Right renal pelvis (tissue), 4 donors: ENCODE results near the gene CIITA. TPM values are rescaled to one million over a fixed set of nuclear protein-coding genes. Genes with fewer than 3 reads are reported as not detected.

Experiments
- DNase-seq, 4 donors: peaks; one replicate each; pipeline ENCODE4 v3.0.0-alpha.2; 2013; ENCODE audit warnings: low read depth in 4 of 4, low spot score in 3 of 4, missing footprints in 1 of 4
- polyA plus RNA-seq, 4 donors: library from polyadenylated mRNA; unstranded; fragments of 120-200 nt; gene quantifications; one replicate each; pipeline ENCODE4 v1.2.1, GENCODE V29; 2013; ENCODE audit not compliant: insufficient read length in 4 of 4

The CIITA gene
- polyA plus RNA-seq, 4 donors: 5.2 to 9.1 (median 6.2) TPM

GRCh38 chr16:10849736-10850477, 27.1 kb upstream of the CIITA start:
- no peak for DNase-seq

DNA sequence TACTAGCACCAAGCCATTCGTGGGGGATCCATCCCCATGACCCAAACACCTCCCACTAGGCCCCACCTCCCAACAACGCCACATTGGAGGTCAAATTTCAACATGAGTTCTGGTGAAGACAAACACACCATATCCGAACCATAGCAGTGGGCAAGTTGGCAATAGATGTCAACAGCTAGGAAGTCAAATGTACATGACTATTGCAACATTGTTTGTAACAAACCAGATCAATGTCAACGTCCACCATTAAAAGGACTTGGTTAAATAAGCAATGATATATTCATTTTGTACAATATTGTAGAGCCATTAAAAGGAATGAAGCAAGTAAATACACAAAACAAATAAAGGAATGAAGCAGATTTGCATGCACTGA, 26.5 kb upstream of the CIITA start:
- DNase-seq: no peak

- no peak for DNase-seq
Measured at GRCh38 chr16:10851512-10851911, 25.5 kb upstream of the CIITA start.

DNA sequence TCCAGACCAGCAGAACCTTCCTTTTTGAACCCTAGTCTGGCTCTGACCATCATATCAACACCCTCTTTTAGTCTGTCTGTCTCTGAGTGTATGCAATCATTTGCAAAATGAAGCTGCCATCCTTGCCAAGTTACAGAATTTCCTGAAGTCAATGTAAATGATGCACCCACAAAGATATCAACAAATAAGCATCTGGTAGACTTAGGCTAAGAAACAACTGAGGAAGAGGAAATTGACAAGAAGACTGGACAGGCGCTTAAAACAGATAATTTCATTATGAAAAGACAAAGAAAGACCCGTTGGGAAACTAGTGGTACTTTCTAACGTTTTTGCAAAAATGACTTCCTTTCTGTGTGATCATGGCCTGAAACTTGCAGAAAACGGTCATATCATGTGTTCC, 24.7 kb upstream of the CIITA start:
- no peak for DNase-seq

DNA sequence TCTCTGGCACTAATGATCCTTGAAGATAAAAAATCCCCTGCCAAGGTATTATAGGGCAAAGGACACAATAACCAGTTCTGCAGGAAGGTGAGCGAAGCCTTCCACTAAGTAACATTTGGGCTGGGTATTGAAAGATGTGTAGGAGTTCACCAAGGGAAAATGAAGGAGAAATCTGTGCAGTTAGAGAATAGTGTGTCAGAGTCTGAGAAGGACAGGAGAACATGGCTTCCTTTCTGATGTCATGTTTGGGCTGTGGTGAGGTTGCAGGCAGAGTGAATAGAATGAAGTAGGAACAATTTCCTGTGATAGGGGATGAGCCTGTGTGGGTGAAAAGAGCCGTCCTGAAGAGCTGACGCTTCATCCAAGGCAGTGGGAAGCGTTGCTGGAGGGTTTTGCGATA, 24.1 kb upstream of the CIITA start:
- no peak for DNase-seq

DNA sequence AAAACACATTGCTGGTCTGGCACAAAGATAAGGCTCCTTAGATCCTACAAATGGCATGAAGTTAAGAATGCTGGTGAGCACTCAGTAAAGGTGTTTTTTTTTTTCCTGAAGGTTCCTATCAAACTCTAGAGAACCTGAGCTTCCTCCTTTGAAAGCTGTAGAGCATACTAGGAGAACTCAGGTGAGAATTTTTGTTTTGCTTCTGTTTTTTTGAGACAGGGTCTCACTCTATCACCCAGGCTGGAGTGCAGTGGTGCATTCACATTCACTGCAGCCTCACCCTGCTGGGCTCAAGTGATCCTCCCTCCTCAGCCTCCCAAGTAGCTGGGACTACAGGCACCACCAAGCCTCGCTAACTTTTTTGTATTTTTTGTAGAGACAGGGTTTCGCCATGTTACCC, 21.0 kb upstream of the CIITA start:
- DNase-seq: no peak

DNA sequence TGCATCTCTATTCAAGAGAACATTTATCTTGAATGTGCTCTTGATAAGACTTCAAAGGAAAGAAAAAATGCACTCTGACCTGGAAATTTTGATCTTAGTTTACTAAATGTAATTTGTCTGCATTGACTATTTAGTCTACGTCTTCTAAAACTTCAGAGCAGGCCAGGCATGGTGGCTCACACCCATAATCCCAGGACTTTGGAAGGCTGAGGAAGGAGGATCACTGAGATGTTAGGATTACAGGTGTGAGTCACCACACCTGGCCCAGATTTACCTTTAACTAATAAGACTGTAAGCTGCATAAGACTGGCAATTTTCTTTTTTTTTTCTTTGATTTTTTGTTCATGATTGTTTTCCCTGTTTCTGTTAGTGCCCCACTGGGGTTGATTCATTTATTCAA, 18.8 kb upstream of the CIITA start:
- DNase-seq: no peak

GRCh38 chr16:10859020-10859419, 18.0 kb upstream of the CIITA start:
- no peak for DNase-seq

DNA sequence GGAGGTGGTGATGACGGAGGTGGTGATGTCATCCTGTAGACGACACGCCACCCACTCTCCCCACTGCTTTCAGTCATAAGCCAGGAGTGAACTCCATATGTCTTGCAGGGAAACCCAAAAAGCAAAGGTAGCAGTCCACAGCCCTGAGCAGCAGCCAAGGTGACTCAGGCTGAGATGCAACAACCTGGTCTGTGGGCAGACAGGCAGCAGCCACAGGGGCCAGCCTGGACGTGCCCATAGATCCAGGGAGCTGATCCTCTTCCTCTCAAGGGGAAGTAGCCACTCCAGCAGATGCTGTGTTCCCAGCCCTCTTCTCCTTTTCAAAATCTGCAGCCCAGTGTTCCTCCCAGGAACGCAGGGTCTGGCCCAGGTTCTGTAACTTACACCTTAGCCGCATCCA, 17.3 kb upstream of the CIITA start:
- no peak for DNase-seq

- no peak for DNase-seq
Measured at GRCh38 chr16:10862438-10862837, 14.6 kb upstream of the CIITA start.

DNA sequence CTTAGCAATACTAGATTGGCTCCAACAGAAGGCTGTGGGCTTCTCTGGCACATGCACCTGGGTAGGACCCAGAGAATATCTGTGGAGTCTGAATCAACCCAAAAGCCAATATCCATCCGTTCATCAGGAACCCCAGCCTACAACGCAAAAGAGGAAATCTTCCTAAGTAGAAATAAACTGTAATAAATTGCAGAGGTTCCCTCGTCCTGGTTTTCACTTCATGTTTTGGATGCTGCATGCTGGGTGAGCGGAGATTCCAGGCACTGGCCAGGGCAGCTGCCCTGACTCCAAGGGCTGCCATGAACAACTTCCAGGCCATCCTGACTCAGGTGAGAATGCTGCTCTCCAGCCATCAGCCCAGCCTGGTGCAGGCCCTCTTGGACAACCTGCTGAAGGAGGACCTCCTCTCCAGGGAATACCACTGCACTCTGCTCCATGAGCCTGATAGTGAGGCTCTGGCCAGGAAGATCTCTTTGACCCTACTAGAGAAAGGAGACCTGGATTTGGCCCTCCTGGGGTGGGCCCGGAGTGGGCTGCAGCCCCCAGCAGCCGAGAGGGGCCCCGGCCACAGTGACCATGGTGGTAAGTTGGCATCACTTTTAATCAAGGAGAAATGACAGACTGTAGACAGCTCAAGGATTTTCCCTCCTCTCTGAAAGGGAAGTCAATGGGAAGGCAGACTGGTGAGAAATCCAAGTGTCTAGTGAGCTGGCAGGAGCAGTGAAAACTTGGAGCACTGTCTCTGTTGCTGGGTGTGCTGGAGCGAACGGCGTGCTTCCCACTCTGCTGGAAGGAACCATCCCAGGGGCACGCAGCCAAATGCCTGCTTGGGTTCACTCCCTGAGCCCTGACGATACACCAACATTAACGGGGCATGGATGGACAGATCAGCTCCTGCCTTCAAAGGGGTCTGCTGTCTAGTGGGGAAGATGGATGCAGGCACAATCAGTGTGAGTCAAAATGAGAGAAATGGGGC, 10.7 kb upstream of the CIITA start:
- no peak for DNase-seq

- DNase-seq: no peak
Measured at GRCh38 chr16:10867199-10867598, 9.8 kb upstream of the CIITA start.

DNA sequence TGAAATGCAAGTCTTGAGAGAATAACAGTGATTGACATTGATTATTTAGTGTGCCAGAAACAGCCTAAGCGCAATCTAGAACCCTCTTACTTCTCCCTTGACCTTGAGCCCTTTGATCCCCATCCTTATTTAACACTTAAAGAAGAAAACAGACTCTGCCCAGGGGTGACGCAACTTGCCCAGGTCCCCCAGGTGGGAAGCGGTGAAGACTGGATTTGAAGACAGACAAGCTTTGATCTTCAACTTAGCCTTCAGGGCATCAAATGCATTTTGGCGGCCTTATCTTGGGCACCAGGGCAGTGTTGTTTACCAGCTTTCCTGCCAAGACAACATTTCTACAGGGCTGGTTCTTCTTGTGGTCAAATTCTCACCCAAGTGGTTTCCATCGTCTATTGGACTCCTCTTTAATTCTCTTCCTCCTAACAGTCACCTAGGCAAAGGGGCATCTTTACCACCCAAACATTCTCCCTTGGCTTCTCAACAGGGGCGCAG, 8.9 kb upstream of the CIITA start:
- DNase-seq: no peak

DNA sequence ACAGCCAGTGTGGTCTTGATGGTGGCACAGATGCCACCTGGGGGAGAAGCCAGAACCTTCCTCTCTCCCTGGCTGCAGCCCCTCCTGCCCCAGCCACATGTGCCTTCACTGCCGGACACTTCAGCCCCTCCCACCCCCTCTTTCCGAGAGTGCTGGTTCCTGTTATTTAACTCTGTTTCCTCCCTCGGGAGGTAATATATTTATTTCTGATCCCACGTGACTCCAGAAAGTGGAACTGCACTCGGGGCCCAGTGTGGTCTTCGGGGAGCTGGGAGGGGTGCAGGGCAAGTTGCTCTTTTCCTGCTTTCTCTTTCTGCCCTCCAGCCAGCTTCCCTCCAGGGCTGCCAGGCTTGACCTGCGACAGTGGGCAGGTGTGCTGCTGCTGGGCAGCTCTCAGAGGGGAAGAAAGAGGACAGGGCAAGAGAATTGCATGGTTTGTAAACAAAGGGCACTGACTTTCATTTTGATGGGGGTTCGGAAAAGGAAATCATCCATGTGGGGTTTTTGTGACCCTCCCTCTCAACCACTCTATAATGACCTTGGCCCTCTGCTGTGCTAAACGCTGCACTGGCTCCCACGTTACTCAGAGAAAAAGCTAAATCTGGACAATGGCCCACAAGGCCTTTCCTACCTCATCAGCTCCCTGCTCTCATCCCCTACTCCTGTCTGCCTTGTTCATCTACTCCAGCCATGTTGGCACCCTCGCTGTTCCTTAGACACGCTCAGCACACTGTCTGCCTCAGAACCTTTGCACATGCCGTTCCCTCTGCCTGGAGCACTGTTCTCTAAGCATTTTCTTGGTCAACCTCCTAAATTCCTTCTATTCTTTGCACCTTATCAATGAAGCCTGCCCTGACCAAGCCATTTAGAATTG, 8.2 kb upstream of the CIITA start:
- DNase-seq: no peak

DNA sequence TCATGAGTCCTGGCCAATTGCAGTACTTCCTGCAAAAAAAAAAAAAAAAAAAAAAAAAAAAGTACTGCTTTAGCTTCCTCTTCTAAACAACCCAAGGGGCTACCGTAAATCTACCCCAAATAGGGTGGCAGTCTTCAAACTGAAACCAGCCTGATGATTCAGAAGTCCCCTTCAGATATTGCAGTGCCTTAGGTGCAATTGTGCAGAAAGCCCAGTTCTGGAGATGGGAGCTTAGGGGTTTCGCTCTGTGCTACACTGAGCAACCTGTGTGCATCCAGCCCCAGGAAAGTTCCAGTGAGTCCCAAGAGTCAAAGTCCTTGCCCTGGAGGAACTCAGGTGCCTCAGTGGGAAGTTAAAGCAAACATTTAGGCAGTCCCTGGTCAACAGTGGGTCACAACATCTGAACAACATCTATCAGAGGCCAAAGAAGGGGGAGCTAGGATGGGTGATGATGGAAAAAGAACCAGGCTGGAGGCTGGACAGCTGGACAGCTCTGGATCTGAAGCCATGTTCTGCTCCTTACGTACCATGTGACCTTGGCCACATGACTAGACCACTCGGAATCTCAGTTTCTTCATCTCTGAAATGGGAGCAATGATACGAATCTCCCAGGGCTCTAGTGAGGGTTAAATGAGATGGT, 6.7 kb upstream of the CIITA start:
- DNase-seq: no peak

DNA sequence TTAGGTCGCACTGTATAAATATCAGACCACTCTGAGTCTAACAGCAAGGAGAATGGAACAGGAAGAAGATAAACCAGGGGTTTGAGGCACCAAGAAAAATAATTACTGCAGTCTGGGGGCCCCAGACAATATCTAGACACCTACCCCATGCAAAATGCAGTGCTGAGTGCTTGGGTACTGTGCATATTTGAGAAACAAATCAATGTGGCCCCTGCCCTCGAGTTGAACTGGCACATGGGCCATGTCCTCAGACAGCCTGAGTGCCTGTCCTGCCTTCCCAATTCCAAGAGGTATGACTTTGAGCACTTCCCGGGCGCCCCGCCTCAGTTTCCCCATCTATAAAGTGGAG, 6.2 kb upstream of the CIITA start:
- no peak for DNase-seq

DNA sequence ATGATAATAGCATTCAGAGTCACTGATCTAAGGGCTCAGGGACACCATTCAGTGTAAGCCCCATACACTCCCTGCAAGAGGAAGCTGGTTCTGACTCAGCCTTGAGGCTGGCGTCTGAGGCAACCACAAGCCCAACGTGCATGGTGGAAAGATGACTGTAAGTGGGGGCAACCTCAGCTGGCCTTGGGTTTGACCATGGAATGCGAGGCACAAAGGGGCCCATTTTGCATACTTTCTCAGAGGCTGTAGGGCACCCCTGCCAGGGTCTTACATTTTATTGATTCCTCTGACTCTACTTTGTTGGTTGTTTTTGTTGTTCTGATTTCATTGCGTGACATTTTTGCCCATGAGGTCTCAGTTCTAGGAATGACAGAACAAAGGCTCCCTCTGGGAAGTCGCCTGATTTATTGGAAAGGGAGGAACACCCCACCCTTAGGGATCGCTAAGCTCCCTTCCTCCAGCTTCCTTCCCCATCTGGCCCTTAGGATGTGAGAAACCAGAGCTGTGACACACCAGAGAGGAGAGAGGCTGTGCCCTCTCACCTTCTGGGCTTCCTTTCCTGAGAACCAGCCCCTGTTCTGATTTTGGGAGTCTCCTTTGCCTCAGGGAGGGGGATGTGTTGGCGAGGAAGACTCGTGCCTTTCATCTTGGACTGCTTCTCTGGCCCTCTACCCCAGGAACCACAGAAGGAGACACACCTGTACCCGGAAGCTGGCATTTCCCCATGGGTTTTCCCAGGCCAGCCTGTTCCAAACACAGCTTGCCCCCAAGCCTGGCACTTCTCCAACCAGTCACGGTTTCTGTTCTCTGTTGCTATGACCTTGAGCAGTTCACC, 5.6 kb upstream of the CIITA start:
- no peak for DNase-seq

- no peak for DNase-seq
Measured at GRCh38 chr16:10876315-10876714, 687 bp upstream of the CIITA start.

- no peak for DNase-seq
Measured at GRCh38 chr16:10877472-10877946, 507 bp downstream of the CIITA start.

GRCh38 chr16:10878328-10878643, 1.3 kb downstream of the CIITA start:
- DNase-seq: no peak
